H1 (cell line): ENCODE measurements around the gene TOP3A. TPM values are rescaled to one million over a fixed set of nuclear protein-coding genes. Genes with fewer than 3 reads are reported as not detected.

Experiments
- CTCF ChIA-PET: fragments of 300-600 bp; sonication (Branson Sonifier 250); formaldehyde crosslinking; loops from one replicate; lab custom pipeline; 2021; ENCODE audit not compliant: partially characterized antibody; lab: Charles Lee
- POLR2A ChIA-PET: fragments of 300-600 bp; sonication (Branson Sonifier 250); formaldehyde crosslinking; loops from one replicate; lab custom pipeline; 2021; ENCODE audit warnings: inconsistent platforms; ENCODE audit not compliant: partially characterized antibody; lab: Charles Lee
- DNase-seq, 2 experiments: peaks; one replicate each; pipeline versions ENCODE4 v3.0.0 to v3.0.0-alpha.2; 2010 to 2022; ENCODE audit warnings: low spot score in 2 of 2, low read depth in 1 of 2, mixed read lengths in 1 of 2
- FAIRE-seq: peaks from 2 replicates; lab custom pipeline; 2011; peaks lifted over from hg19 to GRCh38; lab: Jason Lieb, UNC
- H2AFZ ChIP-seq: 2 replicates; pipeline ENCODE4 v1.8.1; 2012; ENCODE audit warnings: low read length, inconsistent platforms
- H2AK5ac ChIP-seq: 2 replicates; pipeline ENCODE4 v1.6.1; 2013; ENCODE audit warnings: low read depth, low read length
- H2BK120ac ChIP-seq: replicated peaks from 2 replicates; pipeline ENCODE3; 2013; ENCODE audit warnings: low read depth, low read length, inconsistent platforms
- H2BK12ac ChIP-seq: 2 replicates; pipeline ENCODE4 v1.6.1; 2013; ENCODE audit warnings: low read depth, low read length
- H2BK15ac ChIP-seq: 2 replicates; pipeline ENCODE4 v1.6.1; 2013; ENCODE audit warnings: low read length
- H2BK20ac ChIP-seq: 2 replicates; pipeline ENCODE4 v1.6.1; 2013; ENCODE audit warnings: low read length
- H2BK5ac ChIP-seq: 2 replicates; pipeline ENCODE4 v1.6.1; 2013; ENCODE audit warnings: low read depth, low read length
- H3K14ac ChIP-seq: 2 replicates; pipeline ENCODE4 v1.6.1; 2013; ENCODE audit warnings: inconsistent platforms; ENCODE audit not compliant: insufficient read length
- H3K18ac ChIP-seq: 2 replicates; pipeline ENCODE4 v1.6.1; 2013; ENCODE audit warnings: low read length; ENCODE audit errors: extremely low read depth
- H3K23ac ChIP-seq: 2 replicates; pipeline ENCODE4 v1.6.1; 2013; ENCODE audit warnings: inconsistent platforms; ENCODE audit not compliant: insufficient read length
- H3K23me2 ChIP-seq: 2 replicates; pipeline ENCODE4 v1.6.1; 2013; ENCODE audit warnings: low read depth, low read length
- H3K27ac ChIP-seq: 2 replicates; pipeline ENCODE4 v1.6.1; 2011; ENCODE audit warnings: low read depth, low read length, inconsistent platforms
- H3K27me3 ChIP-seq, 4 experiments: replicated peaks in 1 of 4; 1 replicate in 1 of 4; 2 replicates in 3 of 4; pipeline versions ENCODE4 v1.6.1 to v1.8.1; 2011 to 2013; ENCODE audit warnings: low read length in 3 of 4, mild to moderate bottlenecking in 3 of 4, inconsistent platforms in 2 of 4, mixed read lengths in 2 of 4, moderate library complexity in 1 of 4; ENCODE audit not compliant: control insufficient read depth in 3 of 4, insufficient read depth in 3 of 4; ENCODE audit errors: extremely low read depth in 1 of 4
- H3K36me3 ChIP-seq, 4 experiments: 2 replicates each; pipeline versions ENCODE4 v1.6.1 to v1.8.1; 2011 to 2013; ENCODE audit warnings: mild to moderate bottlenecking in 4 of 4, low read length in 3 of 4, moderate library complexity in 2 of 4, control low read depth in 1 of 4, inconsistent platforms in 1 of 4; ENCODE audit not compliant: insufficient read depth in 4 of 4, control insufficient read depth in 2 of 4
- H3K4ac ChIP-seq: replicated peaks from 2 replicates; pipeline ENCODE3; 2013; ENCODE audit warnings: low read length, low read depth, mixed read lengths, inconsistent platforms; ENCODE audit not compliant: insufficient read length
- H3K4me1 ChIP-seq, 4 experiments: replicated peaks in 1 of 4; 1 replicate in 1 of 4; 2 replicates in 3 of 4; pipeline versions ENCODE4 v1.6.1 to v1.8.1; 2011 to 2013; ENCODE audit warnings: low read length in 3 of 4, inconsistent platforms in 2 of 4, mixed read lengths in 1 of 4; ENCODE audit not compliant: insufficient read depth in 4 of 4, control insufficient read depth in 3 of 4
- H3K4me2 ChIP-seq, 2 experiments: 2 replicates each; pipeline versions ENCODE4 v1.6.1 to v1.8.1; 2011 to 2013; ENCODE audit warnings: low read depth in 2 of 2, low read length in 2 of 2, control low read depth in 1 of 2, inconsistent platforms in 1 of 2, mild to moderate bottlenecking in 1 of 2; ENCODE audit not compliant: insufficient read depth in 1 of 2
- H3K4me3 ChIP-seq, 4 experiments: fragments of 200-600, 300-600 bp in 1 of 4; sonication (generic), shearing (Covaris generic), sonication (Bioruptor Twin) in 1 of 4; 2 replicates each; pipeline versions ENCODE4 v1.5.1 to v1.8.1; 2011 to 2016; ENCODE audit warnings: low read length in 4 of 4, low read depth in 3 of 4, control low read depth in 2 of 4, inconsistent platforms in 2 of 4, mild to moderate bottlenecking in 2 of 4, mixed read lengths in 1 of 4, moderate library complexity in 1 of 4; ENCODE audit not compliant: insufficient read depth in 2 of 4; ENCODE audit errors: extremely low read depth in 1 of 4
- H3K56ac ChIP-seq: replicated peaks from 2 replicates; pipeline ENCODE3; 2013; ENCODE audit warnings: low read depth, mild to moderate bottlenecking, mixed read lengths, low read length, inconsistent platforms; ENCODE audit not compliant: insufficient read length
- H3K79me1 ChIP-seq: 2 replicates; pipeline ENCODE4 v1.6.1; 2013; ENCODE audit warnings: low read depth, low read length, control low read depth
- H3K79me2 ChIP-seq, 2 experiments: 2 replicates each; pipeline versions ENCODE4 v1.6.1 to v1.8.1; 2012 to 2013; ENCODE audit warnings: low read length in 2 of 2, mild to moderate bottlenecking in 2 of 2, inconsistent platforms in 1 of 2; ENCODE audit not compliant: insufficient read depth in 2 of 2, control insufficient read depth in 1 of 2
- H3K9ac ChIP-seq, 4 experiments: replicated peaks in 1 of 4; 1 replicate in 1 of 4; 2 replicates in 3 of 4; pipeline versions ENCODE4 v1.6.1 to v1.8.1; 2011 to 2013; ENCODE audit warnings: low read depth in 3 of 4, low read length in 3 of 4, control low read depth in 2 of 4, mild to moderate bottlenecking in 2 of 4, moderate library complexity in 2 of 4, inconsistent platforms in 1 of 4; ENCODE audit errors: extremely low read depth in 1 of 4
- H3K9me3 ChIP-seq, 2 experiments: 2 replicates each; pipeline versions ENCODE4 v1.6.1 to v1.8.1; 2012 to 2013; ENCODE audit warnings: mild to moderate bottlenecking in 2 of 2, moderate library complexity in 2 of 2, control low read depth in 1 of 2, inconsistent platforms in 1 of 2, low read depth in 1 of 2, low read length in 1 of 2, mixed read lengths in 1 of 2; ENCODE audit not compliant: insufficient read depth in 2 of 2
- H4K20me1 ChIP-seq, 2 experiments: replicated peaks in 1 of 2; 2 replicates each; pipeline versions ENCODE3 to v1.8.1; 2011 to 2013; ENCODE audit warnings: inconsistent platforms in 2 of 2, low read length in 2 of 2, mild to moderate bottlenecking in 1 of 2; ENCODE audit not compliant: insufficient read depth in 2 of 2, control insufficient read depth in 1 of 2
- H4K5ac ChIP-seq: 2 replicates; pipeline ENCODE4 v1.6.1; 2013; ENCODE audit warnings: low read length, low read depth, mixed read lengths, inconsistent platforms; ENCODE audit not compliant: insufficient read length
- H4K8ac ChIP-seq: 2 replicates; pipeline ENCODE4 v1.8.0; 2013; ENCODE audit warnings: mild to moderate bottlenecking, moderate library complexity, low read length, inconsistent platforms; ENCODE audit not compliant: insufficient read depth; ENCODE audit errors: extremely low read depth
- H4K91ac ChIP-seq: replicated peaks from 2 replicates; pipeline ENCODE3; 2013; ENCODE audit warnings: low read length, mixed read lengths, inconsistent platforms; ENCODE audit not compliant: insufficient read length
- ATF3 ChIP-seq: IDR thresholded peaks from 2 replicates; pipeline ENCODE4 v1.6.1; 2011; ENCODE audit warnings: low read depth, mild to moderate bottlenecking, low read length; ENCODE audit not compliant: insufficient read depth
- NANOG ChIP-seq: IDR thresholded peaks from 2 replicates; pipeline ENCODE4 v1.6.1; 2011; ENCODE audit warnings: low read length, low read depth, mild to moderate bottlenecking, inconsistent platforms; ENCODE audit not compliant: insufficient read depth, poor library complexity, severe bottlenecking
- SP2 ChIP-seq: IDR thresholded peaks from 2 replicates; pipeline ENCODE4 v1.6.1; 2012; ENCODE audit warnings: mild to moderate bottlenecking, low read length, inconsistent platforms
- TAF1 ChIP-seq: IDR thresholded peaks from 2 replicates; pipeline ENCODE4 v1.6.1; 2011; ENCODE audit warnings: mild to moderate bottlenecking, low read depth, low read length
- WGBS, 2 experiments: shearing (Covaris generic) in 1 of 2; methylation state at CpG; one replicate each; pipeline versions ENCODE4 v1.1.6 to v1.1.7; 2013 to 2015; ENCODE audit warnings: low lambda C conversion rate in 2 of 2, mixed read lengths in 2 of 2, inconsistent platforms in 1 of 2, low coverage in 1 of 2, missing lambda C conversion rate in 1 of 2; ENCODE audit not compliant: insufficient replicate concordance in 2 of 2, insufficient coverage in 1 of 2, insufficient read length in 1 of 2; ENCODE audit errors: extremely low coverage in 1 of 2, missing lambda C conversion rate in 1 of 2; 5-methylcytosine and 5-hydroxymethylcytosine counted together
- polyA plus RNA-seq, 7 experiments: library from polyadenylated mRNA; depleted of rRNA in 3 of 7; stranded (reverse) in 5 of 7; unstranded in 2 of 7; fragments of >200 nt in 5 of 7; fragments of 200-250 nt in 2 of 7; gene quantifications; 1 replicate in 5 of 7; 2 replicates in 1 of 7; 4 replicates in 1 of 7; pipeline versions ENCODE4 v1.2.1 to v1.2.3, GENCODE V29; 2011 to 2013; ENCODE audit warnings: missing spikeins in 2 of 7, mixed read lengths in 2 of 7
- total RNA-seq: library from RNA; stranded (reverse); fragmentation: NEBNext Ultra II Directional; extraction: Animal tissue kit (Norgen Biotek cat#: 25700); gene quantifications from 2 replicates; pipeline ENCODE4 v1.2.1, GENCODE V29; 2021
- TF ChIP-seq, protein P1 (sequence below), 3 experiments: IDR thresholded peaks; 1 replicate in 2 of 3; 2 replicates in 1 of 3; pipeline versions ENCODE4 v1.5.1 to v1.6.1; 2011; ENCODE audit warnings: low read length in 3 of 3, mild to moderate bottlenecking in 3 of 3, inconsistent platforms in 2 of 3, low read depth in 1 of 3, moderate library complexity in 1 of 3; ENCODE audit not compliant: insufficient read depth in 1 of 3; ENCODE audit errors: control extremely low read depth in 1 of 3

The TOP3A gene
- total and polyA plus RNA-seq, 2 of the 8 experiments (the other 6 are each of a cell fraction or from before 2014, with no cell fraction given), result 23.4 to 54.3 TPM

DNA sequence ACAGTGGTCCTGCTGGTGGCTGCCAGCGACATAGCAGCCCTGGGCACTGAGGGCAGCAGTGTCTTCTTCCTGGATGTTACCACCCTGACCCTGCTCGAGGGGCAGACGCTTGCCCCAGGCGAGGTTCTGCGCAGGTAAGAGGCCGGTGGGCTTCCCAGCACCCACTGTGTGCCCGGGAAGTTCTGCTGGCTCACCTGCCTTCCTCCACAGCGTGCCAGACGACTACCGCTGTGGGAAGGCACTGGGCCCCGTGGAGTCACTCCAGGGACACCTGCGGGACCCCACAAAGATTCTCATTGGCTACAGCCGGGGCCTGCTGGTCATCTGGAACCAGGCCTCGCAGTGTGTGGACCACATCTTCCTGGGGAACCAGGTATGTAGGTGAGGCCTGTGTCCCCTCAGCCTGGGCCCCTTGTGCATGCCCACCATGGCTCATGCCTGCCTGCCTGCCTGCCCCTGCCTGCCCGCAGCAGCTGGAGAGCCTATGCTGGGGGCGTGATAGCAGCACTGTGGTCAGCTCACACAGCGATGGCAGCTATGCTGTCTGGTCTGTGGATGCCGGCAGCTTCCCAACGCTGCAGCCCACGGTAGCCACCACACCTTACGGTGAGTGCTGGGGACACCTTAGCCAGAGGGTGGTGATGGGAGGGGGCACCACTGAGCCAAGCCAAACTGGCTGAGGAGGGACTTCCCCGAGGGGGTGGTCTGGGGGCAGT lies 80.8 kb downstream of the TOP3A start:
- 93% methylated on average over 22 of the region's 22 CpGs; no CpG with 5 or more reads in 1 of the 2 experiments for WGBS, 2 experiments
- Histone ChIP-seq H3K56ac (no peak overlapping the region), H3K4me3 (no peak overlapping the region), H3K23ac (no peak overlapping the region), H3K14ac (no peak overlapping the region), H3K4me1 (peaks cover 0 to 4% (median 0%) of the 10 kb centered on the region in 4 experiments; a peak in 1 of 7 replicates), H4K91ac (no peak overlapping the region), H3K9ac (no peak overlapping the region), H4K20me1 (peaks cover 13 to 29% of the 10 kb centered on the region in 2 experiments), H4K8ac (no peak overlapping the region), H3K18ac (no peak overlapping the region), H3K23me2 (no peaks in the 10 kb centered on the region), H2BK20ac (no peak overlapping the region), H3K27ac (no peak overlapping the region), H2BK120ac (no peak overlapping the region)
- DNase-seq (no peak), FAIRE-seq (no peak)
- TF ChIP-seq TAF1 (no peak), NANOG (no peak), SP2 (no peak), ATF3 (no peak)
- TF ChIP-seq, protein P1, sequence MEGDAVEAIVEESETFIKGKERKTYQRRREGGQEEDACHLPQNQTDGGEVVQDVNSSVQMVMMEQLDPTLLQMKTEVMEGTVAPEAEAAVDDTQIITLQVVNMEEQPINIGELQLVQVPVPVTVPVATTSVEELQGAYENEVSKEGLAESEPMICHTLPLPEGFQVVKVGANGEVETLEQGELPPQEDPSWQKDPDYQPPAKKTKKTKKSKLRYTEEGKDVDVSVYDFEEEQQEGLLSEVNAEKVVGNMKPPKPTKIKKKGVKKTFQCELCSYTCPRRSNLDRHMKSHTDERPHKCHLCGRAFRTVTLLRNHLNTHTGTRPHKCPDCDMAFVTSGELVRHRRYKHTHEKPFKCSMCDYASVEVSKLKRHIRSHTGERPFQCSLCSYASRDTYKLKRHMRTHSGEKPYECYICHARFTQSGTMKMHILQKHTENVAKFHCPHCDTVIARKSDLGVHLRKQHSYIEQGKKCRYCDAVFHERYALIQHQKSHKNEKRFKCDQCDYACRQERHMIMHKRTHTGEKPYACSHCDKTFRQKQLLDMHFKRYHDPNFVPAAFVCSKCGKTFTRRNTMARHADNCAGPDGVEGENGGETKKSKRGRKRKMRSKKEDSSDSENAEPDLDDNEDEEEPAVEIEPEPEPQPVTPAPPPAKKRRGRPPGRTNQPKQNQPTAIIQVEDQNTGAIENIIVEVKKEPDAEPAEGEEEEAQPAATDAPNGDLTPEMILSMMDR (IDR thresholded peaks at IDR 0.05; ENCODE audit: control extremely low read depth in 1 of 3, insufficient read depth in 1 of 3, low read depth in 1 of 3, low read length in 3 of 3), result no peak
- TF ChIP-seq, all 59 proteins: peak for 0
- CTCF ChIA-PET, result interaction anchor here (1.0 to 8.4 kb wide), 3 partner anchors 7 to 18 kb away, joined by 3 to 76 read pairs (median 18); no protein-coding TSS in a partner anchor
- Histone ChIP-seq H3K27me3 (peaks cover 0 to 2% (median 0%) of the 10 kb centered on the region in 4 experiments; a peak in 1 of 7 replicates), H3K4ac (no peak overlapping the region), H2BK15ac (no peak overlapping the region), H2AK5ac (no peak overlapping the region), H3K36me3 (peaks cover 28 to 54% (median 39%) of the 10 kb centered on the region in 4 experiments; a peak in 7 of 8 replicates), H3K79me2 (peaks cover 0 to 35% of the 10 kb centered on the region in 2 experiments; a peak in 3 of 4 replicates), H4K5ac (no peak overlapping the region), H2BK12ac (no peak overlapping the region), H2AFZ (no peak overlapping the region), H3K79me1 (peaks cover 22% of the 10 kb centered on the region), H3K9me3 (no peaks in the 10 kb centered on the region), H2BK5ac (no peak overlapping the region), H3K4me2 (no peak overlapping the region)
- POLR2A ChIA-PET, result interaction anchor here (0.7 to 1.6 kb wide), 3 partner anchors 10 to 20 kb away, joined by 3 to 11 read pairs (median 3); no protein-coding TSS in a partner anchor
